NOMO-1 treated with dmso at 0.1 percent for 144 hours (cell line): ENCODE measurements around the gene KRTAP10-7.
"Not testable (repeated sequence)": the region's sequence is repeated elsewhere in the genome, so short reads cannot be mapped to it uniquely, and the experiment has no call there.

Experiments used
- DNase-seq: peaks from one replicate; lab custom pipeline; 2025; ENCODE audit not compliant: unreplicated experiment; lab: John Stamatoyannopoulos, UW

Gene KRTAP10-7

DNA sequence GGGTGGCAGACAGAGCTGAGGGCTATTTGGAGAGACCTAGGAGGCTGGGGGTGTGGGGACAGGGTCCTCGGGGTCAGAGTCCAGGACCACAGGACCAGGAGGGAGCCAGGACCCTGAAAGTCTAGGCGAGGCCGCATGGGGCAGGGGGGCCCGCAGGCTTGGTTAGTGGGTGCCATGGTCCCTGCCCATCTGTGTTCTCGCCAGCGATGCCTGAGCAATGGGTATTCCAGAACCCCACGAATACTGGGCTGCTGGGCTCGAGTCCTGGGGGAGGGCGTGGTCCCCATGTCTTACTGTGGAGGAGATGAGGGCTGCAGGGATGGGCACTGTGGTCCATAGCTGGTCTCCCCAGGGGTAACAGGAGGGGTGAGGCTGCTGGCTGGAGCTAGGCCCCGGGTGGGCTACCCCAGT is 10.1 kb upstream of the KRTAP10-7 start:
- DNase-seq = no peak

DNA sequence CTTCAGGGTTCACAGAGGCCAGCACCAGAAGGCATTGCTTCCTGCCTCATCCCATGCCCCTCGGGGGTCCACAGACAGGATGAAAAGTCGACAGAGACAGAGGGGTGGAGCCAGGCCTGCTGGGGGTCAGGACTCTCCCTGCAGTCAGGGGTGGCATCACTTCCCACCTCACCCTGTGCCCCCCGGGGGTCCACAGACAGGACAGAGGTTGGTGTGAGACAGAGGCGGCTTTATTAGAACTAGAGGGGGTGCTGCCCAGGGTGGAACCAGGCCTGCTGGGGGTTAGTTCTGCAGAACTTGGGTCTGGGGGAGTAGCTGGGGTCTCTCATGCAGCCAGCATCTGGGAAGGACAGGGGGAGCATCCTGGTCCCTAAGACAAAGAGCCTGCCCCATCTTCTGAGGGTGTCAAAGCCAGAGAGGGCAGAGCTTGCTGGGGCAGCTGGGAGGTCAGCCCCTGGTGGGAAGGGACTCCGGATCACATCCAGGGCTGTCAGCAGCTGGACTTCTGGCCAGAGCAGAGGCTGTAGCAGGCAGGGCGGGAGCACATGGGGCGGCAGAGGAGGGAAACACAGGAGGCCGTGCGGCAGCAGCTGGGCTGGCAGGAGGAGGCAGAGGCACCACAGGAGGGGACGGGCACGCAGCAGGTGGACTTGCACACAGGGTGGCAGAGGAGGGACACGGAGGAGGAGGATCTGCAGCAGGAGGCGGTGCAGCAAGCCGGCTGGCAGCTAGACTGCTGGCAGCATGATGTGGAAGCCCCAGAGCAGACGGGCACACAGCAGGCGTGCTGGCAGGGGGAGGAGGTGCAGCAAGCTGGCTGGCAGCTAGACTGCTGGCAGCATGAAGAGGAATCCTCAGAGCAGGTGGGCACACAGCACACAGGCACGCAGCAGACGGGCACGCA is 9.2 kb upstream of the KRTAP10-7 start:
- not testable (repeated sequence) for DNase-seq

DNA sequence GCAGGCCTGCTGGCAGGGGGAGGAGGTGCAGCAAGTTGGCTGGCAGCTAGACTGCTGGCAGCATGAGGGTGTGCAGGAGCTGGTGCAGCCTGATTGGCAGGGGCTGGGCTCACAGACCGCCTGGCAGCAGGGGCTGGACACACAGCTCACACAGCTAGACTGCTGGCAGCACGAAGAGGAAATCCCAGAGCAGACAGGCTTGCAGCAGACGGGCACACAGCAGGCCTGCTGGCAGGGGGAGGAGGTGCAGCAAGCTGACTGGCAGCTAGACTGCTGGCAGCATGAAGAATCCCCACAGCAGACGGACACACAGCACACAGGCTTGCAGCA is 8.6 kb upstream of the KRTAP10-7 start:
- not testable (repeated sequence) for DNase-seq

DNA sequence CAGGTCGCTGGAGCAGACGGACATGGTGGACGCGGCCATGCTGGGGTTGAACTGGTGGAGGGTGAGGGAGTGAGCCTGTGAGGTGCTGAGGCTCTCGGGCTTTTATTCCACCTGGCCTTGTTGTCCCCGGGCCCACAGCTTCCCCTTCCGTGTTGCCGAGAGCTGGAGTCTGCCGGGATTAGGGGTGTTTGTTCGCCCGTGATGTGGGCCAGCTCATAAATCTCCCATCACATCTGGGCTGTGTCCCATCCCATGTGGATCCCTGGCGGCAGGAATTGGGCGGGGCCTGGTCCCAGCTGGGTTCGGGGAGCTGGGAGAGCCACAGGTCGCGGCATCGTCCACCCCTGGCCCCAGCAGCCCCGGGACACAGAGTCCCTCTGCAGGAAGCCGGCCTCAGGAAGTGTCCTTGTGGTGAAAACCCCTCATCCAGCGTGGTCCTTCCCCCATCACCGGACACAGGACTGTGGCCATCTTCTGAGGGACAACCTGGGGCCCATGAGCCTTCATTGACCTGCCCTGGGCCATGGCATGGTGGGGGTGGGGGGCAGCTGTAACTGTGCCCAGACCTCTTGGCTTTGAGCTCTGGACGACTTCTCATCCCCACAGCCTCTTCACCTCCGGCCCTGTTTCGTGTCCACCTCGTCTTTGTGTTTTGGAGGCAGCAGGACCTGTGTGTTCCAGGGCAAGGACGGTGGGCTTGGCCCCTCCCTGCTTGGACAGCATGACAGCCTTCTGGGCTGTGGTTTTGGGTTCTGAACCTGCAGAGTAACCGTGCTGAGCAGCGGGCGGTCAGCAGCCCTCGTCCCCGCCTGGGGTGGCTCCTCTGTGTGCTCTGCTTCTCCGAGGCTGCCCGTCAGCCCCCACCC is 7.7 kb upstream of the KRTAP10-7 start, which contains the start of gene KRTAP10-6:
Gene KRTAP10-6, minus strand, starts transcription at position 60 of the 866 bp plus-strand sequence. Its CDS starts 21 bp downstream, at position 39.
- no peak for DNase-seq

DNA sequence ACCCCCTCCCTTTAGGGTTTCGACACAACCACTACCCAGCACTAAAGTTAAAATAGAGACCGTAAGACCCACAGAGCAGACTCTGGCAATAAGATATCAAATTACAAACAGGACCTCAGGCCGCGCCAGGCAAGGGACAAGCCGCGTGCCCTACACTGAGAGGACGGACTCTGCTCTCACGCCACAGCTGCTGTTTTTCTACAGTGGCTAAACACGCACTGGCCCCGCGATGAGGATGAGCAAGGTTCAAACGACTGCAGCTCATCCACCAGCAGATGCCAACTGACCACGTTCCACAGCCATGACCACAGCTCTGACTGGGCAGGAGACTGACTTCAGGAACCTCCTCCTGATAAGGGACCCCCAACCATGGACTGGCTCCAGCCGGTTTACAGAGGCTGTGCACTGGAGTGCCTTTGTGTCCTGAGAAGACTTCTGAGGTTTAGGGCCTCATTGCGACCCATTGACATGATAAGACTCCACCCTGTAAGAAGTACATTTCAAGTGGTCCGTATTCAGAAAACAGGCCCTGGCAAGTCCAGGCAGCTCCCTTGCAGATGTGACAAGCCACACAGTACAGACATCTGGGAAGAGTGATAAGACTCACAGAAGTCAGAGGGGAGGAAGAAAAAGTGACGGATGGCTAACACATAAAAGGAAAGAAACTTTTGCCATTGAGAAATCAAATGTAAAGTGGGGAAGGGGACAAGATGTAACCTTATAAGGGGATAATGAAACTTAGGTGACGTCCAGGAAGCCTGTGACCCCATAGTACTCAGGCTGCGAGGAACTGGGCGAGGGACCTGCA is 6.6 kb upstream of the KRTAP10-7 start:
- no peak for DNase-seq

DNA sequence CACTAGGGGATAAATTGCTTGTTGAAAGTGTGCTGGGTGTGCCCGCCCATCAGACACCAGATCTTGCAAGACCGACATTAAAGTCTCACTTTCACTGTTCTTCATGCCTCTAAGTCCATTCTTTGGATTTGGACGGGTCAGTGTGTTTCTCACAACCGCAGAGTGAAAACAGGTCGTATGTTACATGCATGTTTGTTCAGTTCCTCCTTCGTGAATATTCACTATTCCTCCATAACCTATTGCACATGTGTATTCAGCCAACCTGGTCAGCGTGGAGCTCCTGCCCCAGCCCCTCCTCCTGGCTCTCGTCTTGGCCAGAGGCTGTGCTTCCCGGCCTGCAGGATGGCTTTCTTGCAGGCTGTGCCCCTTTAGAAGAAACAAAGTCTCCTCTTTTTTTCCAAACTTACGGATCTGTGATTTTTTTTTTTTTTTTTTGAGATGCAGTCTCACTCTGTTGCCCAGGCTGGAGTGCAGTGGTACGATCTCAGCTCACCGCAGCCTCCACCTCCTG is 5.9 kb upstream of the KRTAP10-7 start:
- DNase-seq = no peak

DNA sequence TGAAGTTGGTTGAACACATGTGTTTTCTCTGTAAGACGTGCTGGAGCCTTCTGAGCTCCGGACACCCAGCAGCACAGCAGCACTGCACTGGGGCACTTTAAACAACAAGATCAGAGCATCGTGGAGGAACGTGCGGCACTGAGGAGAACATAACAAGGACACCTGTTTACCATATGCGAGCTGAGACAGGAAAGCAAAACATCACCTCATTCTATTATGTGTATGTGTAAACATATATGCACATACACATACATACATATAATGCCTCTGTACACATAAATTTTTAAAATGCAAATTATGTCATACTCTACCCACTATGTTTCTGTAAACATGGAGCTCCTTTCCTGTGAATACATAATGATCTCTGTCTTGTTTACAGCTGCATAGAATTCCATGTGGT is 4.9 kb upstream of the KRTAP10-7 start:
- DNase-seq = no peak

DNA sequence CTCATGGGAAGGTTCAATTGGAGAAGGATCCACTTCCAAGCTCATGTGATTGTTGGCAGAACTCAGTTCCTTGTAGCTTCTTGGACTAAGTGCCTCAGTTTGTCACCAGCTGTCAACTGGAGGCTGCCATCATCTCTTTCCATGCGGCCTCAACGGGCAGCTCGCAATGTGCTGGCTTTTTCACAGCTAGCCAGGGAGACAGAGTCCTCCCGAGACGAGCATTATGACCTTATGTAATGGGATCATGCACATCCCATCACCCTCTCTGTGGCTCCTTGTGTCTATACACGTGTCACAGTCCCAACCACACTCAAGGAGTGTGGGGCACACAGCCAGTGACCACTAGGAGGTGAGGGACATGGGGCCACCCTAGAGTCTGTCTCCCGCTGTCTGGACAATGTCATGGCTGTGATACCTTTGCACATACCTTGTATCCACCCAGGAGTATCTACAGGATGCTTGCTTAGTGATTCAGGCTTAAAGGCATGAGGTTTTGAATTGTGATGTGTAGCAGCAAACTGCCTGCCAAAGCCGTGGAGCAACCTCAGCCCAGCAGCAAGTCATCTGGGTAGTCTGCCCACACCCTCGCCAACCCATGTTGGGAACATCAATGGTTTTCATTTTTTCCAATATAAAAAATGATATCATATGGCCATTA is 4.2 kb upstream of the KRTAP10-7 start:
- no peak for DNase-seq

DNA sequence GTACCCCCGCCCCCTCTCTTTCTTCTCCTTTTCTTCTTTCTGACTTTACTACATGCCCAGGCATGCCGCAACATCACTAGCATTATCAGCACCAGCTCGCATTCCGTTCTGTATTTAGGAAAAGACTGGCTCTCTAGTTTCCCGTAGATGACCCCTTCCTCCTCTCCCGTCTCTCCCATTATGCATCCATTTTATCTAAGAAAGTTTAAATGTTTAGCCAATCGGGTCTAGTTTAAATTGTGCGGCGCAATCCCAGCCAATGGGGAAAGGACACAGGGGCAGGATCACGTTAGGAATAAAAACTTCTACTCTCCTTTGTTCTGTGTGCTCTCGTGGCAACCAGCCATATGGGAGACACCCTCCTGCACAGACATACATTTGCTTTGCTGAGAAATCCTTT is 2.3 kb upstream of the KRTAP10-7 start:
- DNase-seq = no peak

DNA sequence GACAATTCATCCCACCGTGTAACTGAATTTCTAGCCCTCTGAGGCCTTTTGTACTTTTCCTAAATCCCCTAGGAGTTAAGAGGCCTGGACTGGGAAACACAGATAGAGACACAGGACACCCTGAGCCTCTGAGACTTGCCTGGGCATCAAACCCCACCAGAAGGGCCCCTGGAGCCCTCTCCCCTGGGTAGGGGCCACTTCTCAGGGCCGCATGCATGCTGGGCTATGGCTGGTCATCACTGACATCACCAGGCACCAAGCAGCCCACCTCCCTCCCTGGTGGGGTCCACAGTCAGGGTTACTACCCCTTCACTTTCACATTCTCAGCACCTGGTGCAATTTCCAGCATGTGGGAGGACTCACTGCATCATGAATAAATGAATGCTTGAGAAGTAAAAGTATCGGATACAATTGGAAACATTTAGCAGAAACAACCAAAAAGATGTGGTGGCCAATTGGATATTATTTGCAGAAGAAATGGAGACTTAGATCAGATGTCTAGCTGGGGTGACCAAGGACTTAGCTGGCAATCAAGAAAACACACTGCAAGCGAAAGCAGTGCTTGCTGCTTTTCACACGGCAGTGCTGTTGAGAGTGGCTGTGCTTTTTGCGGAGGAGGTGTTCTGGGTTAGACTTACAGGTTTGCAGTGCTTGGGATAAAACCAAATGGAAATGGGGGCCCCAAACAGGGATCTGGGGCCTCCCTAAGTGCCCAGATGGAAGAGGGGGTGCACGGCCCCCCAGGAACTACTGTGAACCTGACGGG is 950 bp upstream of the KRTAP10-7 start:
- DNase-seq = no peak

DNA sequence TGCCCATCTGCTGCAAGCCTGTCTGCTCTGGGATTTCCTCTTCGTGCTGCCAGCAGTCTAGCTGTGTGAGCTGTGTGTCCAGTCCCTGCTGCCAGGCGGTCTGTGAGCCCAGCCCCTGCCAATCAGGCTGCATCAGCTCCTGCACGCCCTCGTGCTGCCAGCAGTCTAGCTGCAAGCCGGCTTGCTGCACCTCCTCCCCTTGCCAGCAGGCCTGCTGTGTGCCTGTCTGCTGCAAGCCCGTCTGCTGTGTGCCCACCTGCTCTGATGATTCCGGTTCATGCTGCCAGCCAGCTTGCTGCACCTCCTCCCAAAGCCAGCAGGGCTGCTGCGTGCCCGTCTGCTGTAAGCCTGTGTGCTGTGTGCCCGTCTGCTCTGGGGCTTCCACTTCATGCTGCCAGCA is 694 bp downstream of the KRTAP10-7 start:
- not testable (repeated sequence) for DNase-seq

DNA sequence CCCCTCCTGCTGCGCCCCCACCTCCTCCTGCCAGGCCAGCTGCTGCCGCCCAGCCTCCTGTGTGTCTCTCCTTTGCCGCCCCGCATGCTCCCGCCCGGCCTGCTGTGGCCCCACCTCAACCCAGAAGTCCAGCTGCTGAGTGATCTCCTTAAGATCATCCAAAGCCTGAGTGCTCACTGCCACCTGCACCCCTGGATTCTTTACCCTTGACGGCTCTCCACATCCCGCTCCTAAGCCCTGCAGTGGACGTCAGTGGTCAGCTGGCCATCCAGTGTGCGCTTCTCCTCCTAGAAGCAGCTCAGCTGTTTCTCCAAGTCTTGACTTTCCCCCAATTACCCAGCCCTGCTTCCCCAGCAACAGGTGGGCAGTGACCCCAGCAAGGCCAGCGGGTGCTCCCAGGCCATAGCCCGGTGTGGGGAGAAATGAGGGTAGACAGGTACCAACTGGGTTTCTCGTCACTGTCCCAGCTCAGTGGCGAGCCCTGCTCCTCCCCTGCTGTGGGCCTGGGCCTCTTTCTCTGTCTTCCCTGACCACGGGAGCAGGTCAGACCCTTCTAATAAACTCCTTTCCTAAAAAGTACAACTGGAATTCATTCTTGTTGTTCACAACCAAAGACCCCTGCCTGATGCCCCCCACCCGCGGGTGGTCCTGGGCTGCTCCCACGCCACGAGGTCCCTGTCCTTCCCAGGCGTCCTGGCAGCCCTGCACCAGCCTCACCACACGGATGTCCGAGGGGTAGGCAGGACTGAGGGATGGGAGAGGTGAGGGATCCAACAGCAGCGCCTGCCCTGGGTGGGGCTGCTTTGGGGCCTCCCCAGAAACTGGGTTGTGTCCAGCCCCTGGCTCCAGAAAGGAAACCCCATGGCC is 1.4 kb downstream of the KRTAP10-7 start:
- no peak for DNase-seq

DNA sequence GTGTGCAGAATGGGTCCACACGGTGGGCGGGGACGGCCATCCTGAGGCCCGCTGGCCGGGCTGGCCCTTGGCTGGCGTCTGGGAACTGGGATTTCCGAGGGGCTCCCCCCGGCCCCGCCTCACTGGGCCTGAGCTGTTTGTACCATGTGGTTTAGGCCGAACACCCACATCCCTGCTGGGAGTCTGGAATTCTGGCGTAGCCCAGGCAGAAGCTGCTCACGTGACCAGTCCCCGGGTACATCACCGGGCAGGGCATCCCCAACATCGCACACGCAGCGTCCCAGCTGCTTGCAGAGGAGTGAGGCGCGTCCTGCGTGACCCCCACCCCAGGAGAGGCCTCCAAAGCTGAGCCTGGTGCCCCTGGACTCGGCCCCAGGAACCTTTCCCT is 2.1 kb downstream of the KRTAP10-7 start:
- DNase-seq = no peak

DNA sequence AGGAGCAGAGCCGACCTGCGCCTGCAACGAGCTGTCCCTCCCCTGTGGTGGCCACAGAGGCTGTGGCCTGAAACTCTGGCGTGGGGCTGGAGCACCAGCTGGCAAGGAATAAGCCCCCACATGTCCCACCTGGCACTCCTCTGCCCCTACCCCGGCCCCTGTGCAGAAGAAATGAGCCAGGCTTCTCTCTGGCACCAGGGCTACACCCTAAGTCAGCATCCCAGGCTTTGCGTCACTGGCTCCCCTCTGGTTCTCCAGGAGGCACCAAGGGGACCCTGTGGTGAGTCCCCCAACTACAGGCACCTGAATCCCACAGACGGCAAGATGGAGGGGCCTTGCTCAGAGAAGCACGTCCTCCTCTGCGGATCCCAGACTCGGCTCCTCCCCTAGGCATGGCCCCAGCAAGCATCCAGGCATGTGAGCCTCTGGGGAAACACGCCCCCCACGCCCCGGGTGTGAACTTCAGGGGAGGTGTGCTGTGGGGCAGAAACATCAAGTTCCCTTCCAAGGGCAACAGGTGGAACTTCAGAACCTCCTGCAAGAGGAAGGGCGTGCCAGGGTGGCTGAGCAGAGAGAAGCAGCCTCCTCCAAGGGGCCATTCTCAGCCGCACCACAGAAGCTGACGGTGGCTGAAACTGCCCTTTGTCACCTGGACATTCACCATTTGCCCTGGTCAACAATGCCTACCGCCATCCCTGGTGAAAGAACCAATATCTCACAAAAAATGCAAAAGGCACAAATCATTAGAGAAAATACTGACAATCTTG is 2.9 kb downstream of the KRTAP10-7 start:
- DNase-seq = no peak

DNA sequence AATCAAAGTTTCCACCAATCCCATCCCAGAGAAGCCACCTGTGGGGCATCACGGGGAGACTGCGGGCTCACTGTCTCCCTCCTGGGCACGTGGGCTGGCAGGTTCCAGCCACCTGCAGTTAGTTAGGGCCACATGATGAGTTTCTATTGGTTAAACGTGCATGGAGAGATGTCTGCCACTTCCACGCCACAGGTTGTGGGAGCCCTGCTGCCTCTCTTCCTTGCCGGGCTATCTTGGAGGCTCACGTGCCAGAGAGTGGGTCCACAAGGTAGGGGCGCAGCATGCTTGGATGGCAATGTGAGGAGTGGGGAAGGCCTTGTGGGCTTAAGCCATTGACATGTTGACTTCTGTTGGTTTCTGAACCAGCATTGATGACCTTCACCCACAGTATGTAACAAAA is 3.5 kb downstream of the KRTAP10-7 start:
- DNase-seq = no peak

DNA sequence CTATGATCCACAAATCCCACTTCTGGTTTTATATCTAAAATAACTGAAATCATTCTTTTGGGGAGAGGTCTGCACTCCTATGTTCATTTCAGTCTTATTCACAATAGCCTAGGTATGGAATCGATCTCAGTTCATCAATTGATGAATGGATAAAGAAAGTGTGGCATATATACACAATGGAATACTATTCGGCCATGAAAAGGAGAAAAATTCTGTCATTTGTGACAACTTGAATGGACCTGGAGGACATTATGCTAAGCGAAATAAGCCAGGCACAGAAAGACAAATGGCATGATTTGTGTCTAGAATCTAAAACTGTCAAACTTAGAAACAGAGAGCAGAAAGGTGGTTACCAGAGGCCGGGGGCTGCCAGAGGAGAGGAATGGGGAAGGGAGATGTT is 6.1 kb downstream of the KRTAP10-7 start:
- DNase-seq = no peak

DNA sequence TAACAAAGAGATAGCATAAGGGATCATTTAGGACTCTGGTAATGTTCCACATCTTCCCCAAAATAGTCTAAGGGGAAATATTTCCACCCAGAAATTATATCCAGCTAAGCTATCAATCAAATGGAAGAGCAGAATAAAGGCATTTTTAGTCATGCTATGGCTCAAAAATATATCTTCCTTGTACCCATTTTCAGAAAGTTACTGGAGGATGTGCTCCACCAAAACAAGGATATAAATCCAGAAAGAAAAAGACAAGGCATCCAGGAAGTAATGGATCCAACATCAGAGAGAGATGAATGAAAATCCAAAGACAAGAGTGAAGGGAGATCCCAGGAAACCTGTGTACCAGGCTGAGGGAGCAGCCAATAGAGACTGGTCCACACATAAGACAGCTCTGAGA is 8.8 kb downstream of the KRTAP10-7 start:
- DNase-seq = no peak
